A549 (cell line): ENCODE data around the gene FBXO2. TPM values are rescaled to one million over a fixed set of nuclear protein-coding genes. Genes with fewer than 3 reads are reported as not detected.
A peak's percentile ranks its signal among the peaks of the same experiment; 100 is the strongest.
"Not testable (repeated sequence)": the region's sequence is repeated elsewhere in the genome, so short reads cannot be mapped to it uniquely, and the experiment has no call there.

Experiments used
- ATAC-seq, 2 experiments: fragments of 200-7000 bp in 1 of 2; fragments of >200 bp in 1 of 2; cut with Nextera tagmentation in 1 of 2; cut with Tn5 transposase in 1 of 2; 3 replicates each; pipeline versions ENCODE4 v1.8.0 to v1.9.1; 2018 to 2020; ENCODE audit warnings: mild to moderate bottlenecking in 1 of 2, moderate library complexity in 1 of 2
- CTCF ChIA-PET: fragments of 300-600 bp; sonication (Branson Sonifier 250); formaldehyde crosslinking; extraction: SDS; loops from one replicate; lab custom pipeline; 2021; ENCODE audit warnings: antibody characterized with exemption, inconsistent platforms; lab: Yijun Ruan, JAX
- POLR2A ChIA-PET: fragments of 350-600 bp; formaldehyde crosslinking; extraction: SDS; loops from one replicate; lab custom pipeline; 2021; ENCODE audit warnings: antibody characterized with exemption, inconsistent platforms; lab: Yijun Ruan, JAX
- DNase-seq, 2 experiments: peaks; one replicate each; pipeline versions ENCODE4 v3.0.0 to v3.0.0-alpha.2; 2011 to 2016; ENCODE audit warnings: low read depth in 1 of 2, low spot score in 1 of 2
- FAIRE-seq: peaks from 2 replicates; lab custom pipeline; 2011; peaks lifted over from hg19 to GRCh38; lab: Jason Lieb, UNC
- H3K27ac ChIP-seq, 2 experiments: fragments of >200 bp; sonication (Bioruptor Twin); formaldehyde crosslinking; 3 replicates each; pipeline ENCODE4 v1.5.1; 2016 to 2017
- H3K4me1 ChIP-seq: fragments of >200 bp; sonication (Bioruptor Twin); formaldehyde crosslinking; 3 replicates; pipeline ENCODE4 v1.6.1; 2016
- H3K4me2 ChIP-seq: fragments of >200 bp; sonication (Bioruptor Twin); formaldehyde crosslinking; 3 replicates; pipeline ENCODE4 v1.6.1; 2016
- H3K4me3 ChIP-seq: fragments of >200 bp; sonication (Bioruptor Twin); formaldehyde crosslinking; 3 replicates; pipeline ENCODE4 v1.5.1; 2016
- H3K9me3 ChIP-seq: fragments of >200 bp; sonication (Bioruptor Twin); formaldehyde crosslinking; 3 replicates; pipeline ENCODE4 v1.6.1; 2016
- BHLHE40 ChIP-seq: IDR thresholded peaks from 2 replicates; pipeline ENCODE4 v1.6.1; 2012; ENCODE audit warnings: low read depth, low read length, inconsistent platforms
- CHD2 ChIP-seq: fragments of 150-350 bp; IDR thresholded peaks from 2 replicates; pipeline ENCODE4 v1.6.1; 2014; ENCODE audit warnings: low read length; ENCODE audit not compliant: partially characterized antibody
- CHD4 ChIP-seq: fragments of 200-600 bp; sonication (generic); IDR thresholded peaks from 2 replicates; pipeline ENCODE4 v1.6.1; 2016; ENCODE audit warnings: antibody characterized with exemption, mild to moderate bottlenecking, borderline replicate concordance
- EP300 ChIP-seq, 2 experiments: fragments of >200 bp; sonication (Bioruptor Twin); formaldehyde crosslinking; IDR thresholded peaks; 2 replicates in 1 of 2; 3 replicates in 1 of 2; pipeline ENCODE4 v1.6.1; 2016 to 2017
- ESRRA ChIP-seq: fragments of 150-350 bp; IDR thresholded peaks from 2 replicates; pipeline ENCODE4 v1.6.1; 2014; ENCODE audit warnings: mild to moderate bottlenecking, low read length, borderline replicate concordance
- HOXB5 ChIP-seq: fragments of 250-450 bp; sonication (Bioruptor Pico); IDR thresholded peaks from 2 replicates; pipeline ENCODE4 v1.5.0; 2020; ENCODE audit warnings: mild to moderate bottlenecking, moderate library complexity
- JUN ChIP-seq, 2 experiments: fragments of >200 bp; sonication (Bioruptor Twin); formaldehyde crosslinking; IDR thresholded peaks; 2 replicates in 1 of 2; 3 replicates in 1 of 2; pipeline ENCODE4 v1.6.1; 2016 to 2017
- JUNB ChIP-seq: fragments of >200 bp; sonication (Bioruptor Twin); formaldehyde crosslinking; IDR thresholded peaks from 2 replicates; pipeline ENCODE4 v1.6.1; 2016
- KDM5A ChIP-seq: fragments of 200-600 bp; sonication (generic); IDR thresholded peaks from 2 replicates; pipeline ENCODE4 v1.6.1; 2016; ENCODE audit warnings: antibody characterized with exemption, mild to moderate bottlenecking
- MYC ChIP-seq: IDR thresholded peaks from 2 replicates; pipeline ENCODE4 v1.6.1; 2012; ENCODE audit warnings: mild to moderate bottlenecking, inconsistent platforms, low read length, improper control_type of control experiment, borderline replicate concordance
- NPAS2 ChIP-seq: fragments of 250-450 bp; sonication (Bioruptor Pico); IDR thresholded peaks from 2 replicates; pipeline ENCODE4 v1.8.0; 2022; ENCODE audit warnings: mild to moderate bottlenecking, moderate library complexity, borderline replicate concordance
- NR3C1 ChIP-seq: fragments of >200 bp; sonication (Bioruptor Twin); formaldehyde crosslinking; IDR thresholded peaks from 3 replicates; pipeline ENCODE4 v1.6.1; 2017
- RAD21 ChIP-seq, 2 experiments: fragments of >200 bp in 1 of 2; sonication (Bioruptor Twin) in 1 of 2; formaldehyde crosslinking in 1 of 2; IDR thresholded peaks in 1 of 2; conservative IDR thresholded peaks in 1 of 2; 2 replicates in 1 of 2; 3 replicates in 1 of 2; pipeline ENCODE4 v1.6.1; 2012 to 2018; ENCODE audit warnings: inconsistent platforms in 1 of 2
- RARB ChIP-seq: fragments of 250-450 bp; sonication (Bioruptor Pico); IDR thresholded peaks from 2 replicates; pipeline ENCODE4 v1.8.0; 2021; ENCODE audit warnings: mild to moderate bottlenecking, moderate library complexity
- SMC3 ChIP-seq: fragments of >200 bp; sonication (Bioruptor Twin); formaldehyde crosslinking; IDR thresholded peaks from 3 replicates; pipeline ENCODE4 v1.6.1; 2018; ENCODE audit warnings: inconsistent platforms
- SREBF2 ChIP-seq: fragments of 450-650 bp; IDR thresholded peaks from 2 replicates; pipeline ENCODE4 v1.6.1; 2014; ENCODE audit warnings: mild to moderate bottlenecking, moderate library complexity
- WGBS: methylation state at CpG from one replicate; pipeline ENCODE4 v1.1.6; 2017; ENCODE audit errors: missing lambda C conversion rate; 5-methylcytosine and 5-hydroxymethylcytosine counted together
- polyA plus RNA-seq, 4 experiments: library from polyadenylated mRNA; depleted of rRNA in 3 of 4; stranded (reverse); fragments of >200 nt; fragmentation: RNase III in 1 of 4; extraction: RNeasy Plus Mini Kit Qiagen cat#74134 plus additional on column Dnase treatment in 1 of 4; gene quantifications; 2 replicates in 3 of 4; 3 replicates in 1 of 4; pipeline ENCODE4 v1.2.3, GENCODE V29; 2011 to 2017
- TF ChIP-seq, protein P1 (sequence below): fragments of 150-350 bp; IDR thresholded peaks from 2 replicates; pipeline ENCODE4 v1.6.1; 2014; ENCODE audit warnings: low read depth, mild to moderate bottlenecking, low read length
- TF ChIP-seq, protein P2 (sequence below): fragments of 250-450 bp; sonication (Bioruptor Pico); IDR thresholded peaks from 2 replicates; pipeline ENCODE4 v1.5.0; 2020; ENCODE audit warnings: low read depth, mild to moderate bottlenecking, moderate library complexity
- TF ChIP-seq, protein P3 (sequence below): IDR thresholded peaks from 2 replicates; pipeline ENCODE4 v1.6.1; 2012; ENCODE audit warnings: low read depth, borderline replicate concordance
- TF ChIP-seq, protein P4 (sequence below): fragments of >200 bp; sonication (Bioruptor Twin); formaldehyde crosslinking; IDR thresholded peaks from 3 replicates; pipeline ENCODE4 v1.6.1; 2016
- TF ChIP-seq, protein P5 (sequence below): fragments of >200 bp; sonication (Bioruptor Twin); formaldehyde crosslinking; IDR thresholded peaks from 3 replicates; pipeline ENCODE4 v1.5.1; 2016

Gene FBXO2
- polyA plus RNA-seq, 2 of the 4 experiments (the other 2 are of a cell fraction) = 8.5 to 31.2 TPM

DNA sequence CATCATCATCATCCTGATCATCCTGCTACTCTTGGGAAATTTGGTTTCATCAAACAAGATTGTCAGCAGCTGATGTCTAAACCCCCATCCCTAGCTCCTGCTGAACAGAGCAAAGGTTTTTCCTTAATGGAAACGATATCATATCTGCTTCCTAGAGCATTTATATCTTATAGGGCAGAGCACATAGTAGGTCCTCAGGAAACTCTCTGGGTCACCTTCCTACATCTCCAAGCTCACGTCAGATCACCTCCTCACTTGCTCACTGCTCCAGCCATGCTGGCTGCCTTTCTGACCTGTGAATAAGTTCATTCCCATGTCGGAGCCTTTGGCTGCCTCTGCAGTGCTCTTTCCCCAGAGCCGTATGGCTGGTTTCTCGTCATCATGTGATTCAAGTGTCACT is 10.4 kb downstream of the FBXO2 start:
- WGBS = 38% methylated on average over 5 of the region's 5 CpGs
- H3K9me3 ChIP-seq = no peaks in the 10 kb centered on the region
- no peak overlapping the region for H3K4me2 ChIP-seq
- DNase-seq = no peak
- POLR2A ChIA-PET = no interaction called here
- no peak for ATAC-seq
- H3K4me1 ChIP-seq = no peaks in the 10 kb centered on the region
- no peak for TF ChIP-seq ESRRA
- TF ChIP-seq, protein P1, sequence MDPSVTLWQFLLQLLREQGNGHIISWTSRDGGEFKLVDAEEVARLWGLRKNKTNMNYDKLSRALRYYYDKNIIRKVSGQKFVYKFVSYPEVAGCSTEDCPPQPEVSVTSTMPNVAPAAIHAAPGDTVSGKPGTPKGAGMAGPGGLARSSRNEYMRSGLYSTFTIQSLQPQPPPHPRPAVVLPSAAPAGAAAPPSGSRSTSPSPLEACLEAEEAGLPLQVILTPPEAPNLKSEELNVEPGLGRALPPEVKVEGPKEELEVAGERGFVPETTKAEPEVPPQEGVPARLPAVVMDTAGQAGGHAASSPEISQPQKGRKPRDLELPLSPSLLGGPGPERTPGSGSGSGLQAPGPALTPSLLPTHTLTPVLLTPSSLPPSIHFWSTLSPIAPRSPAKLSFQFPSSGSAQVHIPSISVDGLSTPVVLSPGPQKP = no peak
- TF ChIP-seq JUNB = no peak
- TF ChIP-seq, protein P2, sequence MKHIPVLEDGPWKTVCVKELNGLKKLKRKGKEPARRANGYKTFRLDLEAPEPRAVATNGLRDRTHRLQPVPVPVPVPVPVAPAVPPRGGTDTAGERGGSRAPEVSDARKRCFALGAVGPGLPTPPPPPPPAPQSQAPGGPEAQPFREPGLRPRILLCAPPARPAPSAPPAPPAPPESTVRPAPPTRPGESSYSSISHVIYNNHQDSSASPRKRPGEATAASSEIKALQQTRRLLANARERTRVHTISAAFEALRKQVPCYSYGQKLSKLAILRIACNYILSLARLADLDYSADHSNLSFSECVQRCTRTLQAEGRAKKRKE (CRISPR knock-in tag) = no peak
- no peak for TF ChIP-seq NPAS2
- TF ChIP-seq, protein P3, sequence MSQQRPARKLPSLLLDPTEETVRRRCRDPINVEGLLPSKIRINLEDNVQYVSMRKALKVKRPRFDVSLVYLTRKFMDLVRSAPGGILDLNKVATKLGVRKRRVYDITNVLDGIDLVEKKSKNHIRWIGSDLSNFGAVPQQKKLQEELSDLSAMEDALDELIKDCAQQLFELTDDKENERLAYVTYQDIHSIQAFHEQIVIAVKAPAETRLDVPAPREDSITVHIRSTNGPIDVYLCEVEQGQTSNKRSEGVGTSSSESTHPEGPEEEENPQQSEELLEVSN = no peak
- TF ChIP-seq, protein P4, sequence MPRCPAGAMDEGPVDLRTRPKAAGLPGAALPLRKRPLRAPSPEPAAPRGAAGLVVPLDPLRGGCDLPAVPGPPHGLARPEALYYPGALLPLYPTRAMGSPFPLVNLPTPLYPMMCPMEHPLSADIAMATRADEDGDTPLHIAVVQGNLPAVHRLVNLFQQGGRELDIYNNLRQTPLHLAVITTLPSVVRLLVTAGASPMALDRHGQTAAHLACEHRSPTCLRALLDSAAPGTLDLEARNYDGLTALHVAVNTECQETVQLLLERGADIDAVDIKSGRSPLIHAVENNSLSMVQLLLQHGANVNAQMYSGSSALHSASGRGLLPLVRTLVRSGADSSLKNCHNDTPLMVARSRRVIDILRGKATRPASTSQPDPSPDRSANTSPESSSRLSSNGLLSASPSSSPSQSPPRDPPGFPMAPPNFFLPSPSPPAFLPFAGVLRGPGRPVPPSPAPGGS = no peak
- TF ChIP-seq CHD4 = no peak
- TF ChIP-seq NR3C1 = no peak
- no peak for TF ChIP-seq RARB (CRISPR knock-in tag)
- TF ChIP-seq KDM5A = no peak
- no peak for TF ChIP-seq HOXB5
- TF ChIP-seq SREBF2 = no peak
- TF ChIP-seq CHD2 = no peak
- TF ChIP-seq EP300 (IDR thresholded peaks at IDR 0.05) = no peak
- no peak for TF ChIP-seq BHLHE40
- TF ChIP-seq MYC = no peak
- no peak for TF ChIP-seq JUN (IDR thresholded peaks at IDR 0.05)
- TF ChIP-seq, all 56 proteins: peak for 0
- CTCF ChIA-PET = interaction anchor here (0.5 to 11.1 kb wide), 25 partner anchors 11 to 905 kb away, joined by 3 to 124 read pairs (median 4); partner anchors contain the start of gene DISP3
- Histone ChIP-seq H3K4me3 (no peak overlapping the region), H3K27ac (no peak overlapping the region)
- no peak for FAIRE-seq

DNA sequence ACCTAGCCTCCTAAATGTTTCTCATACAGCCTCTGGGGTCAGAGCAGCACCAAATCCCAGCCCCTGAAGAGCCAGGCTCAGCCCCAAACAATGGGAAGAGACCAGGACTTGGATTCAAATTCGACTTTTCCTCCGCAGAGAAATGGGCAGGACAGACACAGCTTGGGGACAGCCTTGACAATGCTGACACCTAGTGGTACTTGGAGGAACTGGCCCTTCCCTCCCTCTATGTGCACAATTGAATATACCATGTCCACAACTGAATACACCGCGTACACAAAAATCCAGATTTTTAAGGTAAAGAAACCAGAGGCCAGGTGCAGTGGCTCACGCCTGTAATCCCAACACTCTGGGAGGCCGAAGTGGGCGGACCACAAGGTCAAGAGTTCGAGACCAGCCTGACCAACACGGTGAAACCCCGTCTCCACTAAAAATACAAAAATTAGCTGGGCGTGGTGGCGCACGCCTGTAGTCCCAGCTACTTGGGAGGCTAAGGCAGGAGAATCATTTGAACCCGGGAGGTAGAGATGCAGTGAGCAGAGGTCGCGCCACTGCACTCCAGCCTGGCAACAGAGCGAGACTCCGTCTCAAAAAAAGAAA is 11.7 kb downstream of the FBXO2 start:
- POLR2A ChIA-PET = not testable (repeated sequence)

More for the DNA sequence above, 11.7 kb downstream of the FBXO2 start:
- H3K27ac ChIP-seq, H3K4me2 ChIP-seq, H3K4me3 ChIP-seq, H3K4me1 ChIP-seq, H3K9me3 ChIP-seq: not testable (repeated sequence)
- CTCF ChIA-PET = interaction anchor here (0.6 to 11.1 kb wide), 53 partner anchors 8 to 605 kb away, joined by 3 to 124 read pairs (median 3); partner anchors contain the start of gene DISP3
- TF ChIP-seq RAD21 (conservative IDR thresholded peaks at IDR 0.05 in 1 of 2, IDR thresholded peaks at IDR 0.05 in 1 of 2) = peak; percentile 88 to 95
- TF ChIP-seq, protein P5, sequence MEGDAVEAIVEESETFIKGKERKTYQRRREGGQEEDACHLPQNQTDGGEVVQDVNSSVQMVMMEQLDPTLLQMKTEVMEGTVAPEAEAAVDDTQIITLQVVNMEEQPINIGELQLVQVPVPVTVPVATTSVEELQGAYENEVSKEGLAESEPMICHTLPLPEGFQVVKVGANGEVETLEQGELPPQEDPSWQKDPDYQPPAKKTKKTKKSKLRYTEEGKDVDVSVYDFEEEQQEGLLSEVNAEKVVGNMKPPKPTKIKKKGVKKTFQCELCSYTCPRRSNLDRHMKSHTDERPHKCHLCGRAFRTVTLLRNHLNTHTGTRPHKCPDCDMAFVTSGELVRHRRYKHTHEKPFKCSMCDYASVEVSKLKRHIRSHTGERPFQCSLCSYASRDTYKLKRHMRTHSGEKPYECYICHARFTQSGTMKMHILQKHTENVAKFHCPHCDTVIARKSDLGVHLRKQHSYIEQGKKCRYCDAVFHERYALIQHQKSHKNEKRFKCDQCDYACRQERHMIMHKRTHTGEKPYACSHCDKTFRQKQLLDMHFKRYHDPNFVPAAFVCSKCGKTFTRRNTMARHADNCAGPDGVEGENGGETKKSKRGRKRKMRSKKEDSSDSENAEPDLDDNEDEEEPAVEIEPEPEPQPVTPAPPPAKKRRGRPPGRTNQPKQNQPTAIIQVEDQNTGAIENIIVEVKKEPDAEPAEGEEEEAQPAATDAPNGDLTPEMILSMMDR = peak; percentile 78
- TF ChIP-seq SMC3 = peak; percentile 63
- FAIRE-seq = peak; percentile 13
- 43% methylated on average over 18 of the region's 18 CpGs for WGBS
- peak; percentile 58 to 68 for DNase-seq
- peak; percentile 58 to 82; a peak in 3 of 6 replicates for ATAC-seq
